GM23248 (cell line): ENCODE measurements around the gene AGTRAP. TPM values are rescaled to one million over a fixed set of nuclear protein-coding genes. Genes with fewer than 3 reads are reported as not detected.

ENCODE experiments used
- DNase-seq: peaks from one replicate; pipeline ENCODE4 v3.0.0-alpha.2; 2015
- H2AFZ ChIP-seq: fragments of 200-600 bp; sonication (generic); 2 replicates; pipeline ENCODE4 v1.6.1; 2016; ENCODE audit warnings: antibody characterized with exemption
- H3F3A ChIP-seq: fragments of 200-600 bp; sonication (generic); 2 replicates; pipeline ENCODE4 v1.6.1; 2016; ENCODE audit warnings: mild to moderate bottlenecking, antibody characterized with exemption, mixed run types; ENCODE audit not compliant: insufficient read depth
- H3K27ac ChIP-seq: fragments of 200-600 bp; sonication (generic); 2 replicates; pipeline ENCODE4 v1.5.1; 2016; ENCODE audit warnings: mild to moderate bottlenecking
- H3K27me3 ChIP-seq: fragments of 200-600 bp; sonication (generic); replicated peaks from 2 replicates; pipeline ENCODE4 v1.6.1; 2016; ENCODE audit warnings: mild to moderate bottlenecking; ENCODE audit not compliant: insufficient read depth
- H3K36me3 ChIP-seq: fragments of 200-600 bp; sonication (generic); 2 replicates; pipeline ENCODE4 v1.6.1; 2016; ENCODE audit warnings: low read depth, mild to moderate bottlenecking
- H3K4me1 ChIP-seq: fragments of 200-600 bp; sonication (generic); 2 replicates; pipeline ENCODE4 v1.6.1; 2016; ENCODE audit warnings: mild to moderate bottlenecking; ENCODE audit not compliant: insufficient read depth
- H3K4me2 ChIP-seq: fragments of 200-600 bp; sonication (generic); one replicate; pipeline ENCODE4 v1.6.1; 2016; ENCODE audit warnings: mild to moderate bottlenecking; ENCODE audit not compliant: unreplicated experiment
- H3K4me3 ChIP-seq: fragments of 200-600 bp; sonication (generic); 2 replicates; pipeline ENCODE4 v1.5.1; 2016; ENCODE audit warnings: mild to moderate bottlenecking
- H3K79me2 ChIP-seq: fragments of 200-600 bp; sonication (generic); 2 replicates; pipeline ENCODE4 v1.6.1; 2016; ENCODE audit warnings: mild to moderate bottlenecking; ENCODE audit not compliant: insufficient read depth
- H3K9ac ChIP-seq: fragments of 200-600 bp; sonication (generic); 2 replicates; pipeline ENCODE4 v1.6.1; 2016; ENCODE audit warnings: mild to moderate bottlenecking
- H3K9me2 ChIP-seq: fragments of 200-600 bp; sonication (generic); 2 replicates; pipeline ENCODE4 v1.6.1; 2016; ENCODE audit warnings: mixed run types, mild to moderate bottlenecking, moderate library complexity; ENCODE audit not compliant: insufficient read depth
- H3K9me3 ChIP-seq: fragments of 200-600 bp; sonication (generic); one replicate; pipeline ENCODE4 v1.6.1; 2017; ENCODE audit warnings: low read depth
- H4K20me1 ChIP-seq: fragments of 200-600 bp; sonication (generic); 2 replicates; pipeline ENCODE4 v1.6.0; 2016; ENCODE audit not compliant: insufficient read depth
- EZH2 ChIP-seq: fragments of 200-600 bp; sonication (generic); IDR thresholded peaks from 2 replicates; pipeline ENCODE4 v1.6.1; 2018; ENCODE audit warnings: antibody characterized with exemption, mild to moderate bottlenecking; ENCODE audit not compliant: insufficient read depth, poor library complexity, severe bottlenecking
- EZH2phosphoT487 ChIP-seq: fragments of 200-600 bp; sonication (generic); IDR thresholded peaks from 2 replicates; pipeline ENCODE4 v1.6.1; 2018; ENCODE audit warnings: antibody characterized with exemption, moderate library complexity, mild to moderate bottlenecking, low read depth; ENCODE audit not compliant: insufficient read depth
- WGBS, 2 experiments: methylation state at CpG; one replicate each; pipeline ENCODE4 v1.1.6; 2015 to 2017; ENCODE audit warnings: low lambda C conversion rate in 2 of 2, low coverage in 1 of 2; ENCODE audit errors: missing lambda C conversion rate in 2 of 2; 5-methylcytosine and 5-hydroxymethylcytosine counted together
- in situ Hi-C: fragments of 300-500 bp; cut with MboI; formaldehyde crosslinking; loops from 2 replicates; pipeline ENCODE4 v1.15.0; 2020
- polyA plus RNA-seq: library from polyadenylated mRNA; unstranded; fragments of >200 nt; fragmentation: Nextera tagmentation; extraction: Ambion mirVana; gene quantifications from 2 replicates; pipeline ENCODE4 v1.2.1, GENCODE V29; 2016
- total RNA-seq: library from RNA; depleted of rRNA; stranded (reverse); fragments of >200 nt; shearing (Covaris generic); gene quantifications from 2 replicates; pipeline ENCODE4 v1.2.3, GENCODE V29; 2014

AGTRAP gene
- total and polyA plus RNA-seq, 2 experiments from 2014 or later = 113 to 121 TPM

GRCh38 chr1:11701981-11702803 is 33.7 kb upstream of the AGTRAP start:
- no peak for TF ChIP-seq EZH2phosphoT487
- TF ChIP-seq EZH2 = no peak
- Histone ChIP-seq H3K4me1 (peaks cover 8% of the 10 kb centered on the region; the same call in 1 of the 2 replicates), H3K36me3 (no peaks in the 10 kb centered on the region), H3K4me3 (0 out of 2 replicates have a peak overlapping the region, but pooled peaks have one; percentile 34), H3K9me2 (no peaks in the 10 kb centered on the region), H3K4me2 (peak overlapping the region; percentile 18), H2AFZ (peak overlapping the region; percentile 30; the same call in 1 of the 2 replicates), H3K27me3 (peaks cover 36% of the 10 kb centered on the region), H4K20me1 (no peaks in the 10 kb centered on the region), H3F3A (no peaks in the 10 kb centered on the region), H3K27ac (no peak overlapping the region), H3K79me2 (no peaks in the 10 kb centered on the region), H3K9ac (peak overlapping the region; percentile 2; the same call in 1 of the 2 replicates), H3K9me3 (no peaks in the 10 kb centered on the region)
- 50 to 53% methylated on average over 15 of the region's 15 CpGs for WGBS, 2 experiments
- in situ Hi-C loops = no loop called here
- DNase-seq = no peak

- Histone ChIP-seq H4K20me1 (no peaks in the 10 kb centered on the region), H3K4me2 (no peak overlapping the region), H3K9me3 (no peaks in the 10 kb centered on the region), H3F3A (no peaks in the 10 kb centered on the region), H3K9ac (no peak overlapping the region), H3K36me3 (no peaks in the 10 kb centered on the region), H3K4me1 (peaks cover 8% of the 10 kb centered on the region; the same call in 1 of the 2 replicates), H3K79me2 (no peaks in the 10 kb centered on the region), H3K4me3 (no peak overlapping the region), H3K27ac (no peak overlapping the region), H2AFZ (no peak overlapping the region), H3K9me2 (no peaks in the 10 kb centered on the region), H3K27me3 (peaks cover 32% of the 10 kb centered on the region)
- TF ChIP-seq EZH2phosphoT487 (no peak), EZH2 (no peak)
- WGBS, 2 experiments = 68 to 69% methylated on average over 8 of the region's 8 CpGs
- no peak for DNase-seq
- in situ Hi-C loops = no loop called here
Observed at GRCh38 chr1:11703357-11704193, 32.4 kb upstream of the AGTRAP start.

GRCh38 chr1:11704194-11704529 is 31.8 kb upstream of the AGTRAP start:
- Histone ChIP-seq H3K79me2 (no peaks in the 10 kb centered on the region), H3K4me3 (no peak overlapping the region), H3K27ac (no peak overlapping the region), H3K36me3 (no peaks in the 10 kb centered on the region), H4K20me1 (no peaks in the 10 kb centered on the region), H3F3A (no peaks in the 10 kb centered on the region), H3K4me2 (no peak overlapping the region), H2AFZ (no peak overlapping the region), H3K9me2 (no peaks in the 10 kb centered on the region), H3K4me1 (peaks cover 8% of the 10 kb centered on the region; the same call in 1 of the 2 replicates), H3K9me3 (no peaks in the 10 kb centered on the region), H3K9ac (no peak overlapping the region), H3K27me3 (peaks cover 26% of the 10 kb centered on the region)
- in situ Hi-C loops = no loop called here
- DNase-seq = no peak
- TF ChIP-seq EZH2 = no peak
- 71 to 79% methylated on average over 10 to 11 of the region's 11 CpGs for WGBS, 2 experiments

DNA sequence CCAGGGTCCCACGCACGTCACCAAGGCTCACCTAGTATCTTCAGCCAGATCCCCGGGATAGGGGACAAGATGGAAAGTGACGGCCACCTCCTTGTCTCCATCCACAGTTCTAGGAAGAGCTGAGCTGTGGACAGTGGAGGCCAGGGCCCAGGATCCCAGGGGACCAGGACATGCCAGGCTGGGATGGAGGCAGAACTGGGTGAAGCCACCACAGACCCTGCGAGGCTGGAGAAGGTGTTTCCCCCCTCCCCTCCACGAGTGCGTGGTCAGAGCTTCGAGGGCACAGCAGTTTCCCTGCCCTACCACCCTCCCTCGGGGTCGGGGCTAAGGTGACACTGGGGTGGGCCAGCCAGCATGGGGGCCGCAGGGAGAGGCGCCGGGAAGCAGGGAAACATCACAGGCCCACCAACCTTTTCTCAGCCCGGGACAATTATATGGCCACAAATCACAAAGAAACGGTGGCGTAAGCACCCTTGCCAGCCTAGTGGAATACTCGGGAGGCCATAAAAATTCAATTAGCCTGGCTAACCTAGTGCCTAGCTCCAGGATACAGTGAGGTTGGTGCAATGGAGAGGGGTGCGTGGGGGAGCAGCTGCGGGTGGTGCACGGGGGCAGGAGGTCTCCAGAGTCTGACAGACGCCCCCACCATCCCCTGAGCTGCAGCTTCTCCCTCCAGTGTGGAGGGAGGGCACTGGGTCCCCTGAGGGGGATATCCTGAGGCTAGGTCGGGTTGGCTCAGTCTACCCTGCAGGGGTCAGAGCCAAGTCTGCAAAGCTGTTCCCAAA is 31.1 kb upstream of the AGTRAP start:
- H3K79me2 ChIP-seq = no peaks in the 10 kb centered on the region
- H3K4me1 ChIP-seq = peaks cover 8% of the 10 kb centered on the region; the same call in 1 of the 2 replicates
- no peaks in the 10 kb centered on the region for H3K9me3 ChIP-seq
- no peaks in the 10 kb centered on the region for H3F3A ChIP-seq
- no peaks in the 10 kb centered on the region for H3K36me3 ChIP-seq
- no peaks in the 10 kb centered on the region for H4K20me1 ChIP-seq
- peaks cover 24% of the 10 kb centered on the region for H3K27me3 ChIP-seq
- in situ Hi-C loops = no loop called here
- no peaks in the 10 kb centered on the region for H3K9me2 ChIP-seq
- no peak overlapping the region for H3K9ac ChIP-seq
- no peak overlapping the region for H3K27ac ChIP-seq
- TF ChIP-seq EZH2 = no peak
- TF ChIP-seq EZH2phosphoT487 = no peak
- DNase-seq = no peak
- no peak overlapping the region for H2AFZ ChIP-seq
- 48 to 56% methylated on average over 20 to 22 of the region's 22 CpGs for WGBS, 2 experiments
- no peak overlapping the region for H3K4me3 ChIP-seq
- no peak overlapping the region for H3K4me2 ChIP-seq
